ENCODE results near the gene ELFN1. TPM values are rescaled to one million over a fixed set of nuclear protein-coding genes. Genes with fewer than 3 reads are reported as not detected.

ELFN1 gene
- total RNA-seq (under 1 TPM in 3 of 5 donors, not detected in 2; 0.06 to 0.12 (median 0.07) TPM), total RNA-seq (0 to 1.0 (median 0.07) reads per million in 29 experiments)
- total RNA-seq (2013): not detected

DNA sequence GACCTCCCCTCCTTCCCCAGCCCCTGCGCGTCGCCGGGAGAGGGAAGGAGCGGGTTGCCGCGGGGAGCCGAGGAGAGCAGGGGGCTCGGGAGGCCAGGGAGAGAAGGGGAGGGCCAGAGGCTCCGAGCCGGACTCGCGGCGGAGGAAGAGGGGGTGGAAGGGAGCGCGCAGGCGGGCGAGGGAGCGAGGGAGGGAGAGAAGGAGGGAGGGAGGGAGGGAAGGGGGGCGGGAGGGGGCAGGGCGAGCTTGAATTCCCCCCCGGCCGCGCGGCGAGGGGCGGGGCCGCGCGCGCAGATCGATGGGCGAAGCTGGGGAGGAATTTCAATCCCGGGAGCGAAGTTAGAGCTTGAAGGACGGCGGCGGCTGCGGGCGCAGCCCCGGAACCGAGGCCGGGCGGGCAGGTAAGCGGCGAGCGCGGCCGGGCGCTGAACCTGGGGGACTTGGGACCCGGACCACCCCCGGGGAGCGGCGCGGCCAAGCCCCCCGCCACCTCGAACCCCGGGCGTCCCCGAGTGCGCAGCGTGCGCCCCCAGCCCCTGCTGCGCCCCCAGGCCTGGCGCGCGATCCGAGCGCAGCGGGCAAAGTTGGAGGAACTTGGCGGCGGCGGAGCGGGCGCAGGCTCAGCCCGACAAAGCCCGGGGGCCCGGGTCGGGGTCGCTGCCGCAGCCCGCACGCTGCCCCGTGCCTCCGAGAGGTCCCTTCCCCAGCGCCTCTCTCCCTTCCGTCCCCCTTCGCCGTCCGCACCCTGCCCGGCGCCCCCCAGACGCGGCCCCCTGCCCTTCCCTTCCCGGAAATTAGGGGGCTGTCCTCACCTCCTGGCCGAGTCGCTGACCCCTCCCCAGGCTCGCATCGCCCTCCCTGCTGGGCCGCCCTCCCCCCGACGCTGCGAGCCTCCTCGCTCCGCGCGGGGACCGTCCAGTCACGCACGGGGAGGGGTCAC, at the start of gene ELFN1:
Gene ELFN1, plus strand, starts transcription at position 324 of the 940 bp plus-strand sequence. CDS start 74,320 bp downstream, outside the sequence.
- DNase-seq (peak in 4 of 35 experiments; percentile 1 to 21 (median 2)), ATAC-seq (replicated peaks in 1 of 4) (no peak)
- H3K27ac Mint-ChIP-seq: no peak within 1 kb of the TSS
- Histone ChIP-seq H3K4me1 (ENCODE audit: control insufficient read depth in 1 of 2, extremely low read depth in 1 of 2, insufficient read depth in 2 of 2, low read length in 2 of 2) (peaks cover 11 to 40% of the 10 kb centered on the region in 2 experiments), H3K36me3 (ENCODE audit: control insufficient read depth in 2 of 2, extremely low read depth in 1 of 2, insufficient read depth in 1 of 2, low read length in 1 of 2) (no peaks in the 10 kb centered on the region), H3K27ac (ENCODE audit: low read length) (no peak within 1 kb of the TSS), H3K27me3 (replicated peaks in 1 of 2; ENCODE audit: control insufficient read depth in 2 of 2, extremely low read depth in 1 of 2, insufficient read depth in 2 of 2, low read length in 1 of 2) (peaks cover 0 to 84% of the 10 kb centered on the region in 2 experiments), H3K4me3 (ENCODE audit: control insufficient read depth in 1 of 2, extremely low read depth in 1 of 2, low read length in 1 of 2) (peak within 1 kb of the TSS in 1 of 2 donors; percentile 44), H3K9me3 (no peaks in the 10 kb centered on the region)
- peaks cover 9 to 49% of the 10 kb centered on the region in 2 donors for H3K27me3 Mint-ChIP-seq
- 3% methylated on average over 65 of the region's 110 CpGs for WGBS (ENCODE audit: insufficient coverage)
- peak within 1 kb of the TSS in 2 of 3 donors; percentile 37 to 82 for H3K4me3 Mint-ChIP-seq
- ChIA-PET POLR2A (no interaction called here), CTCF (no interaction called here)
- H3K9me3 Mint-ChIP-seq: no peaks in the 10 kb centered on the region
- no peaks in the 10 kb centered on the region for H3K36me3 Mint-ChIP-seq
- peaks cover 7 to 18% (median 14%) of the 10 kb centered on the region in 3 donors for H3K4me1 Mint-ChIP-seq

DNA sequence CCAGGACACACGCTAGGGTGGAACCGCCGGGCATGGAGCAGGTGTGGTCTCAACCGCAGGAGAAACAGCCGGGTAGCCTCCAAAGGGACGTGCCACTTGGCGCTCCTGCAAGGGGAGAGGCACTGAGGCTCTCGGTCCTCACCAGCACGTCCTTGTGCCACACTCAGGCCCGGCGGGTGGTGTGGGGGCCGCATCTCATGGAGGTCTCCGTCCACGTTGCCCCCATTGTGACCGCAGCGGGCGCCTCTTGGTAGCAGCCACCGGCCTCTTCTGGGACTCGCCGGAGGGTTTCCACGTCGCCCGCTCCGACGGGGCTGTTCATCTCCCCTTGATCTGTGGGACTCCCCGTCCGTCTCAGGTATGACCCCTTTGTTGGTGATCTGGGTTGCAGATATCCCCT, 49.2 kb upstream of the ELFN1 start:
- Mint-ChIP-seq H3K36me3 (no peaks in the 10 kb centered on the region), H3K27me3 (peaks cover 0 to 4% of the 10 kb centered on the region in 2 donors), H3K4me1 (no peaks in the 10 kb centered on the region), H3K4me3 (no peak overlapping the region), H3K9me3 (no peaks in the 10 kb centered on the region), H3K27ac (no peak overlapping the region)
- no peak for ATAC-seq (replicated peaks in 1 of 4)
- Histone ChIP-seq H3K36me3 (ENCODE audit: control insufficient read depth in 2 of 2, extremely low read depth in 1 of 2, insufficient read depth in 1 of 2, low read length in 1 of 2) (no peaks in the 10 kb centered on the region), H3K27ac (ENCODE audit: low read length) (no peak overlapping the region), H3K27me3 (replicated peaks in 1 of 2; ENCODE audit: control insufficient read depth in 2 of 2, extremely low read depth in 1 of 2, insufficient read depth in 2 of 2, low read length in 1 of 2) (peaks cover 0 to 20% of the 10 kb centered on the region in 2 experiments), H3K9me3 (no peaks in the 10 kb centered on the region), H3K4me1 (ENCODE audit: control insufficient read depth in 1 of 2, extremely low read depth in 1 of 2, insufficient read depth in 2 of 2, low read length in 2 of 2) (no peaks in the 10 kb centered on the region), H3K4me3 (ENCODE audit: control insufficient read depth in 1 of 2, extremely low read depth in 1 of 2, low read length in 1 of 2) (no peak overlapping the region)
- DNase-seq: no peak
- POLR2A ChIA-PET: no interaction called here
- CTCF ChIA-PET: no interaction called here
- 95% methylated on average over 26 of the region's 27 CpGs for WGBS (ENCODE audit: insufficient coverage)

DNA sequence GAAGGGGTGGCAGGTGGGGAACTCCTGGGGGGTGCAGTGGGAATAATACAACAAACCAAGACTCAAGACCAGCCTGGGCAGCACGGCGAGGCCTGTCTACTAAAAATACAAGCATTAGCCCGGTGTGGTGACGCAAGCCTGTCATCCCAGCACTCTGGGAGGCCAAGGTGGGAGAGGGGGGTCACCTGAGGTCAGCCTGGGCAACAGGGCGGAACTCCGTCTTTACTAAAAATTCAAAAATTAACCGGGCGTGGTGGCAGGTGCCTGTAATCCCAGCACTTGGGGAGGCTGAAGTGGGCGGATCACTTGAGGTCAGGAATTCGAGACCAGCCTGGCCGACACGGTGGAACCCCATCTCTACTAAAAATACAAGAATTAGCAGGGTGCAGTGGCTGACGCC, 48.4 kb upstream of the ELFN1 start:
- H3K4me3 ChIP-seq (ENCODE audit: control insufficient read depth in 1 of 2, extremely low read depth in 1 of 2, low read length in 1 of 2): no peak overlapping the region
- no peak overlapping the region for H3K4me3 Mint-ChIP-seq
- H3K9me3 Mint-ChIP-seq: peaks cover 0 to under 1% (median 0%) of the 10 kb centered on the region in 3 donors
- no peaks in the 10 kb centered on the region for H3K9me3 ChIP-seq
- no peak overlapping the region for H3K27ac ChIP-seq (ENCODE audit: low read length)
- POLR2A ChIA-PET: no interaction called here
- no peaks in the 10 kb centered on the region for H3K4me1 ChIP-seq (ENCODE audit: control insufficient read depth in 1 of 2, extremely low read depth in 1 of 2, insufficient read depth in 2 of 2, low read length in 2 of 2)
- no peaks in the 10 kb centered on the region for H3K4me1 Mint-ChIP-seq
- no peaks in the 10 kb centered on the region for H3K36me3 Mint-ChIP-seq
- ATAC-seq (replicated peaks in 1 of 4) (no peak), DNase-seq (no peak)
- no peak overlapping the region for H3K27ac Mint-ChIP-seq
- no peaks in the 10 kb centered on the region for H3K36me3 ChIP-seq (ENCODE audit: control insufficient read depth in 2 of 2, extremely low read depth in 1 of 2, insufficient read depth in 1 of 2, low read length in 1 of 2)
- CTCF ChIA-PET: no interaction called here
- peaks cover 0 to 18% of the 10 kb centered on the region in 2 experiments for H3K27me3 ChIP-seq (replicated peaks in 1 of 2; ENCODE audit: control insufficient read depth in 2 of 2, extremely low read depth in 1 of 2, insufficient read depth in 2 of 2, low read length in 1 of 2)
- H3K27me3 Mint-ChIP-seq: peaks cover 0 to 4% of the 10 kb centered on the region in 2 donors
- 97% methylated on average over 5 of the region's 13 CpGs for WGBS (ENCODE audit: insufficient coverage)

DNA sequence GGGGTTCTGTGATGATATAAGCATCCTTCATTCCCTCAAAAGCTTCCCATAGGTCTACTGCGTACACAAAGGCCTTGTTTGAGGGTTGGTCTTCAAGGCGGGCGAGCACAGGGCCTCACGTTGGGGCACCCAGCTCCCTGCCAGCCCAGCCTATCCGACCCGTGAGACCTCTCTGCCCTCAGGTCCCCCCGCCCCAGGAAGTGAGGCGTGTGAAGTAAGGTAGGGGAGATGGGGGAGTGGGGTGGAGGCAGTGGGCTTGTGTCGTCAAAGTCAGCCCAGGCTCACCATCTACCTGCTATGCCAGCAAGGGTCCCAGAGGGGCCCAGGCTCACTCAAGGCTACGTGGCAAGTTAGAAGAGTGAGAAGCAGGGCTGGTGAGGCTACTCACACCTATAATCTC, 47.6 kb upstream of the ELFN1 start:
- POLR2A ChIA-PET: no interaction called here

DNA sequence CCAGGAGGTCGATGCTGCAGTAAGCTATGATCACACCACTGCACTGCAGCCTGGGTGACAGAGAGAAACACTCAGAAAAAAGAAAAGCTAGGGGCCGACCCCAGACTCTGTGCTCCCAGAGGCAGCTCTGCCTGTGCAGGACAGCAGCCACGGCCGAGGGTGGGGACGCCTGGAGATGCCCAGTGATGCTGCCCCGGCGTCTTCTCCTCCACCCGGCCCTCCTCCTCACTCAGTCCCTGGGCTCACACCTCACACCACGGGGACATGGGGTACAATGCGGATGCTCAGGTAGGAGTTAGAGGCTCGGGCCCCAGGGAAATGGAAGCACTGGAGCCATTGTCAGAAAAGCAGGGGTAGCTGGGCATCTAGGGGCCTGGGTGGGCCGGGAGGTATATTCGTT, 46.3 kb upstream of the ELFN1 start:
- H3K36me3 ChIP-seq (ENCODE audit: control insufficient read depth in 2 of 2, extremely low read depth in 1 of 2, insufficient read depth in 1 of 2, low read length in 1 of 2): no peaks in the 10 kb centered on the region
- ChIA-PET POLR2A (no interaction called here), CTCF (no interaction called here)
- Mint-ChIP-seq H3K9me3 (peaks cover 0 to 4% (median 0%) of the 10 kb centered on the region in 3 donors), H3K27me3 (no peaks in the 10 kb centered on the region), H3K27ac (no peak overlapping the region), H3K4me1 (no peaks in the 10 kb centered on the region), H3K4me3 (no peak overlapping the region), H3K36me3 (no peaks in the 10 kb centered on the region)
- no peak overlapping the region for H3K4me3 ChIP-seq (ENCODE audit: control insufficient read depth in 1 of 2, extremely low read depth in 1 of 2, low read length in 1 of 2)
- no peak for DNase-seq
- no peaks in the 10 kb centered on the region for H3K4me1 ChIP-seq (ENCODE audit: control insufficient read depth in 1 of 2, extremely low read depth in 1 of 2, insufficient read depth in 2 of 2, low read length in 2 of 2)
- WGBS (ENCODE audit: insufficient coverage): 88% methylated on average over 4 of the region's 13 CpGs
- peaks cover 0 to 6% of the 10 kb centered on the region in 2 experiments for H3K27me3 ChIP-seq (replicated peaks in 1 of 2; ENCODE audit: control insufficient read depth in 2 of 2, extremely low read depth in 1 of 2, insufficient read depth in 2 of 2, low read length in 1 of 2)
- no peak overlapping the region for H3K27ac ChIP-seq (ENCODE audit: low read length)
- no peaks in the 10 kb centered on the region for H3K9me3 ChIP-seq
- ATAC-seq (replicated peaks in 1 of 4): no peak

More for the DNA sequence above, 47.6 kb upstream of the ELFN1 start:
- DNase-seq (no peak), ATAC-seq (replicated peaks in 1 of 4) (no peak)
- Histone ChIP-seq H3K27ac (ENCODE audit: low read length) (no peak overlapping the region), H3K36me3 (ENCODE audit: control insufficient read depth in 2 of 2, extremely low read depth in 1 of 2, insufficient read depth in 1 of 2, low read length in 1 of 2) (no peaks in the 10 kb centered on the region), H3K4me3 (ENCODE audit: control insufficient read depth in 1 of 2, extremely low read depth in 1 of 2, low read length in 1 of 2) (no peak overlapping the region), H3K9me3 (no peaks in the 10 kb centered on the region), H3K27me3 (replicated peaks in 1 of 2; ENCODE audit: control insufficient read depth in 2 of 2, extremely low read depth in 1 of 2, insufficient read depth in 2 of 2, low read length in 1 of 2) (peaks cover 0 to 13% of the 10 kb centered on the region in 2 experiments), H3K4me1 (ENCODE audit: control insufficient read depth in 1 of 2, extremely low read depth in 1 of 2, insufficient read depth in 2 of 2, low read length in 2 of 2) (no peaks in the 10 kb centered on the region)
- H3K27ac Mint-ChIP-seq: no peak overlapping the region
- H3K4me1 Mint-ChIP-seq: no peaks in the 10 kb centered on the region
- no peak overlapping the region for H3K4me3 Mint-ChIP-seq
- H3K36me3 Mint-ChIP-seq: no peaks in the 10 kb centered on the region
- H3K9me3 Mint-ChIP-seq: peaks cover 0 to 3% (median 0%) of the 10 kb centered on the region in 3 donors
- H3K27me3 Mint-ChIP-seq: peaks cover 0 to 4% of the 10 kb centered on the region in 2 donors
- CTCF ChIA-PET: no interaction called here
- 65% methylated on average over 8 of the region's 10 CpGs for WGBS (ENCODE audit: insufficient coverage)

DNA sequence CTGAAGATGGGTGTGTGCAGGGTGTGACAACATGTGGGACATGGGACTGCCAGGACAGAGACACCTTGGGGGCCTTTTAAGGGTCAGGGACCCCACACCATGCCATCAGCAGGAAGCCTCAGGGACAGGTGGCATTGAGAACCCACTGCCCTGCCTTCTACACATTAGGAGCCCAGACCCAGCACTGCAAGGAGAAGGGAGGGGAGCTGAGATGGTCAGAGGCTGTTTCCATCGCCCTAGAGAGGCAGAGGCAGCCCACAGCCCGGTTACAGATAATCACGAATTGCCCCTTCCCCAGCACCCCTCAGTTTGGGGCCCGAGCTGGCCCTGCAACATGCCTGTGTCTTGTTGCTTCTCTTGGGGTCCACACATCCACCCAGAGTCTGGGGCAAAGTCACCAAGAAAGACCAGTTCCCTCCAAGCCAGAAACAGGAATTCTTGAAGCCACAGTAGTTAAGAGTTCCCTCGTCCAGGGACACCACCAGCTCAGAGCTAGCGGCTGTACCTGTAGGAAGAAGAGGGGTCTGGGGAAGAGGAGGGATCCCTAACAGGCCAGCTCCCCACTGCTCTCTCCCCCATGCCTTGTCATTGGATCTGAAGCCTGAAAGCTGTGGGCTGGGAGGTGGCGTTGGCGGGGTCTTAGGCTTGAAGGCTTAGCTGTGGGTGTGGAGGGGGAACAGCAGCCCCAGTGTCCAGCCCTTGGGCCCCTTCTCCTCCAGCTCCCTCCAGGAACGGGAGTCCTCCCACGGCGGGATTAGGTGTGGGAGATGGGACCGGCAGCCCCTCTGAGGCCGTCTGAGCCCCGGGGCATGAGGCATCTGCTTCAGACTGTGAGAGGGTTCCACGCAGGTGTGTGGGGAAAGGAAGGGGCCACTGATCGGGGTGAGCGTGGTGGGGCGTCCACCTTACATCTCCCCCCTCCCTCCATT, 44.8 kb upstream of the ELFN1 start:
- POLR2A ChIA-PET: no interaction called here
- CTCF ChIA-PET: no interaction called here
- DNase-seq: no peak
- Mint-ChIP-seq H3K9me3 (peaks cover 0 to 4% (median 0%) of the 10 kb centered on the region in 3 donors), H3K36me3 (no peaks in the 10 kb centered on the region), H3K27ac (no peak overlapping the region), H3K27me3 (no peaks in the 10 kb centered on the region), H3K4me1 (no peaks in the 10 kb centered on the region), H3K4me3 (no peak overlapping the region)
- Histone ChIP-seq H3K4me3 (ENCODE audit: control insufficient read depth in 1 of 2, extremely low read depth in 1 of 2, low read length in 1 of 2) (no peak overlapping the region), H3K27me3 (replicated peaks in 1 of 2; ENCODE audit: control insufficient read depth in 2 of 2, extremely low read depth in 1 of 2, insufficient read depth in 2 of 2, low read length in 1 of 2) (peaks cover 0 to 8% of the 10 kb centered on the region in 2 experiments), H3K9me3 (no peaks in the 10 kb centered on the region), H3K27ac (ENCODE audit: low read length) (no peak overlapping the region), H3K4me1 (ENCODE audit: control insufficient read depth in 1 of 2, extremely low read depth in 1 of 2, insufficient read depth in 2 of 2, low read length in 2 of 2) (no peaks in the 10 kb centered on the region), H3K36me3 (ENCODE audit: control insufficient read depth in 2 of 2, extremely low read depth in 1 of 2, insufficient read depth in 1 of 2, low read length in 1 of 2) (no peaks in the 10 kb centered on the region)
- WGBS (ENCODE audit: insufficient coverage): 70% methylated on average over 2 of the region's 18 CpGs
- ATAC-seq (replicated peaks in 1 of 4): no peak

Data from T-cell (primary cell).